SK-N-SH (cell line): ENCODE measurements around the gene HIVEP2. TPM values are rescaled to one million over a fixed set of nuclear protein-coding genes. Genes with fewer than 3 reads are reported as not detected.

Source experiments
- CTCF ChIA-PET: fragments of 300-600, 350-600 bp; formaldehyde crosslinking; extraction: SDS; loops from one replicate; lab custom pipeline; 2021; lab: Yijun Ruan, JAX
- POLR2A ChIA-PET: fragments of 350-600 bp; sonication (Branson Sonifier 250); formaldehyde crosslinking; extraction: SDS; loops from one replicate; lab custom pipeline; 2020; ENCODE audit warnings: antibody characterized with exemption, inconsistent platforms; lab: Yijun Ruan, JAX
- DNase-seq: peaks from one replicate; pipeline ENCODE4 v3.0.0; 2012
- H2AFZ ChIP-seq: fragments of 200-600 bp; sonication (generic); 2 replicates; pipeline ENCODE4 v1.8.1; 2016; ENCODE audit warnings: antibody characterized with exemption, mild to moderate bottlenecking, low read depth
- H3F3A ChIP-seq: fragments of 200-600 bp; sonication (generic); replicated peaks from 2 replicates; pipeline ENCODE3; 2016; ENCODE audit warnings: antibody characterized with exemption, mild to moderate bottlenecking; ENCODE audit not compliant: insufficient read depth
- H3K27ac ChIP-seq, 2 experiments: fragments of 200-500 bp in 1 of 2; fragments of 200-600 bp in 1 of 2; sonication (Bioruptor generic) in 1 of 2; sonication (generic), shearing (Covaris generic) in 1 of 2; 2 replicates each; pipeline versions ENCODE4 v1.5.1 to v1.6.1; 2014 to 2016; ENCODE audit warnings: low read depth in 2 of 2, inconsistent platforms in 1 of 2, low read length in 1 of 2, mild to moderate bottlenecking in 1 of 2, mixed read lengths in 1 of 2
- H3K27me3 ChIP-seq: fragments of 200-600 bp; sonication (generic), shearing (Covaris generic); 2 replicates; pipeline ENCODE4 v1.6.1; 2016; ENCODE audit warnings: mixed run types; ENCODE audit not compliant: insufficient read depth
- H3K36me3 ChIP-seq, 2 experiments: fragments of 200-500 bp in 1 of 2; fragments of 200-600 bp in 1 of 2; sonication (Bioruptor generic) in 1 of 2; sonication (generic) in 1 of 2; replicated peaks in 1 of 2; 2 replicates each; pipeline versions ENCODE3 to v1.5.1; 2014 to 2016; ENCODE audit warnings: low read length in 1 of 2, mild to moderate bottlenecking in 1 of 2; ENCODE audit not compliant: insufficient read depth in 2 of 2, control insufficient read depth in 1 of 2
- H3K4me1 ChIP-seq, 2 experiments: fragments of 200-500 bp in 1 of 2; fragments of 200-600 bp in 1 of 2; sonication (Bioruptor generic) in 1 of 2; sonication (generic), shearing (Covaris generic) in 1 of 2; 2 replicates each; pipeline versions ENCODE4 v1.5.1 to v1.6.1; 2014 to 2016; ENCODE audit warnings: low read depth in 1 of 2, low read length in 1 of 2, mixed run types in 1 of 2; ENCODE audit not compliant: insufficient read depth in 2 of 2, control insufficient read depth in 1 of 2
- H3K4me2 ChIP-seq: fragments of 200-600 bp; sonication (generic), shearing (Covaris generic); 2 replicates; pipeline ENCODE4 v1.6.1; 2017; ENCODE audit warnings: mixed run types
- H3K4me3 ChIP-seq, 2 experiments: fragments of 200-500 bp in 1 of 2; fragments of 200-600 bp in 1 of 2; sonication (Bioruptor generic) in 1 of 2; sonication (generic), shearing (Covaris generic) in 1 of 2; 2 replicates each; pipeline versions ENCODE4 v1.5.1 to v1.8.1; 2014 to 2016; ENCODE audit warnings: low read depth in 2 of 2, inconsistent platforms in 1 of 2, low read length in 1 of 2, mild to moderate bottlenecking in 1 of 2, mixed read lengths in 1 of 2, moderate library complexity in 1 of 2
- H3K79me2 ChIP-seq: fragments of 200-600 bp; sonication (generic); 2 replicates; pipeline ENCODE4 v1.8.1; 2017; ENCODE audit warnings: mild to moderate bottlenecking; ENCODE audit not compliant: insufficient read depth
- H3K9ac ChIP-seq: fragments of 200-600 bp; sonication (generic); 2 replicates; pipeline ENCODE4 v1.6.1; 2017; ENCODE audit warnings: mixed run types
- H3K9me2 ChIP-seq: fragments of 200-600 bp; sonication (generic); 2 replicates; pipeline ENCODE4 v1.6.1; 2017; ENCODE audit warnings: mixed run types
- H3K9me3 ChIP-seq: fragments of 200-600 bp; sonication (generic); 2 replicates; pipeline ENCODE4 v1.6.1; 2017; ENCODE audit warnings: mixed run types, mild to moderate bottlenecking, moderate library complexity
- H4K20me1 ChIP-seq: fragments of 200-600 bp; sonication (generic); 2 replicates; pipeline ENCODE4 v1.6.1; 2017; ENCODE audit warnings: mild to moderate bottlenecking, mixed run types; ENCODE audit not compliant: insufficient read depth
- CHD2 ChIP-seq: fragments of 150-350 bp; IDR thresholded peaks from 2 replicates; pipeline ENCODE4 v1.6.1; 2018; ENCODE audit warnings: low read length; ENCODE audit not compliant: partially characterized antibody
- CTCF ChIP-seq: fragments of 200-600 bp; sonication (generic); IDR thresholded peaks from 2 replicates; pipeline ENCODE4 v1.6.1; 2017; ENCODE audit warnings: antibody characterized with exemption, mild to moderate bottlenecking, moderate library complexity
- ELF1 ChIP-seq: IDR thresholded peaks from 2 replicates; pipeline ENCODE4 v1.4.0; 2012
- EP300 ChIP-seq, 2 experiments: IDR thresholded peaks; 2 replicates each; pipeline versions ENCODE4 v1.4.0 to v1.6.1; 2012; ENCODE audit warnings: borderline replicate concordance in 1 of 2, low read depth in 1 of 2, low read length in 1 of 2
- GABPA ChIP-seq: IDR thresholded peaks from 2 replicates; pipeline ENCODE4 v1.4.0; 2012; ENCODE audit warnings: low read depth, mild to moderate bottlenecking
- JUND ChIP-seq: IDR thresholded peaks from 2 replicates; pipeline ENCODE4 v1.4.0; 2012
- MXI1 ChIP-seq: IDR thresholded peaks from 2 replicates; pipeline ENCODE4 v1.6.1; 2012; ENCODE audit warnings: mild to moderate bottlenecking, low read depth, low read length, improper control_type of control experiment
- NFIC ChIP-seq: IDR thresholded peaks from 2 replicates; pipeline ENCODE4 v1.4.0; 2012; ENCODE audit warnings: borderline replicate concordance
- NRF1 ChIP-seq: IDR thresholded peaks from 2 replicates; pipeline ENCODE4 v1.6.1; 2012; ENCODE audit warnings: low read depth, mild to moderate bottlenecking, low read length
- POLR2AphosphoS5 ChIP-seq: IDR thresholded peaks from 2 replicates; pipeline ENCODE4 v1.6.1; 2012; ENCODE audit warnings: low read depth, low read length
- RFX5 ChIP-seq: IDR thresholded peaks from 2 replicates; pipeline ENCODE4 v1.6.1; 2012; ENCODE audit warnings: mild to moderate bottlenecking, improper control_type of control experiment, low read length
- TAF1 ChIP-seq: IDR thresholded peaks from 2 replicates; pipeline ENCODE4 v1.6.1; 2012; ENCODE audit warnings: low read depth, mild to moderate bottlenecking, low read length, moderate library complexity, borderline replicate concordance
- TCF12 ChIP-seq: IDR thresholded peaks from 2 replicates; pipeline ENCODE4 v1.4.0; 2012
- YY1 ChIP-seq: IDR thresholded peaks from 2 replicates; pipeline ENCODE4 v1.4.0; 2012; ENCODE audit warnings: low read depth, mild to moderate bottlenecking
- WGBS: methylation state at CpG from one replicate; pipeline ENCODE4 v1.1.6; 2017; ENCODE audit warnings: low lambda C conversion rate; 5-methylcytosine and 5-hydroxymethylcytosine counted together
- polyA plus RNA-seq, 3 experiments: library from polyadenylated mRNA; depleted of rRNA; stranded (reverse); fragments of >200 nt; gene quantifications; 2 replicates each; pipeline ENCODE4 v1.2.3, GENCODE V29; 2012
- TF ChIP-seq, protein P1 (sequence below): IDR thresholded peaks from 2 replicates; pipeline ENCODE4 v1.4.0; 2012; ENCODE audit warnings: low read depth, borderline replicate concordance
- TF ChIP-seq, protein P2 (sequence below): fragments of 150-350 bp; IDR thresholded peaks from 2 replicates; pipeline ENCODE4 v1.6.1; 2016; ENCODE audit warnings: mild to moderate bottlenecking, low read depth, low read length
- TF ChIP-seq, protein P3 (sequence below): fragments of 150-350 bp; IDR thresholded peaks from 2 replicates; pipeline ENCODE4 v1.6.1; 2017; ENCODE audit warnings: antibody characterized with exemption, low read length, low read depth, borderline replicate concordance
- TF ChIP-seq, protein P4 (sequence below): IDR thresholded peaks from 2 replicates; pipeline ENCODE4 v1.4.0; 2012; ENCODE audit warnings: low read depth, borderline replicate concordance

Gene HIVEP2
- polyA plus RNA-seq, 1 of the 3 experiments (the other 2 are of a cell fraction) = 2.5 TPM

- peaks cover 9 to 13% of the 10 kb centered on the region in 2 experiments for H3K4me1 ChIP-seq
- peaks cover 16% of the 10 kb centered on the region for H3K79me2 ChIP-seq
- no peaks in the 10 kb centered on the region for H3K9me3 ChIP-seq
- DNase-seq = no peak
- WGBS = 96% methylated on average over 1 of the region's 1 CpG
- H3K9ac ChIP-seq = no peak overlapping the region
- no peaks in the 10 kb centered on the region for H4K20me1 ChIP-seq
- peaks cover 22% of the 10 kb centered on the region for H3F3A ChIP-seq
- no peaks in the 10 kb centered on the region for H3K9me2 ChIP-seq
- H2AFZ ChIP-seq = no peak overlapping the region
- no peaks in the 10 kb centered on the region for H3K36me3 ChIP-seq
- H3K4me3 ChIP-seq = no peak overlapping the region
- no peak overlapping the region for H3K4me2 ChIP-seq
- CTCF ChIA-PET = no interaction called here
- POLR2A ChIA-PET = no interaction called here
- H3K27ac ChIP-seq = no peak overlapping the region
- TF ChIP-seq NRF1 (no peak), POLR2AphosphoS5 (no peak), ELF1 (no peak), CHD2 (no peak), JUND (no peak)
- TF ChIP-seq, protein P1, sequence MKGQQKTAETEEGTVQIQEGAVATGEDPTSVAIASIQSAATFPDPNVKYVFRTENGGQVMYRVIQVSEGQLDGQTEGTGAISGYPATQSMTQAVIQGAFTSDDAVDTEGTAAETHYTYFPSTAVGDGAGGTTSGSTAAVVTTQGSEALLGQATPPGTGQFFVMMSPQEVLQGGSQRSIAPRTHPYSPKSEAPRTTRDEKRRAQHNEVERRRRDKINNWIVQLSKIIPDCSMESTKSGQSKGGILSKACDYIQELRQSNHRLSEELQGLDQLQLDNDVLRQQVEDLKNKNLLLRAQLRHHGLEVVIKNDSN = no peak
- TF ChIP-seq, protein P2, sequence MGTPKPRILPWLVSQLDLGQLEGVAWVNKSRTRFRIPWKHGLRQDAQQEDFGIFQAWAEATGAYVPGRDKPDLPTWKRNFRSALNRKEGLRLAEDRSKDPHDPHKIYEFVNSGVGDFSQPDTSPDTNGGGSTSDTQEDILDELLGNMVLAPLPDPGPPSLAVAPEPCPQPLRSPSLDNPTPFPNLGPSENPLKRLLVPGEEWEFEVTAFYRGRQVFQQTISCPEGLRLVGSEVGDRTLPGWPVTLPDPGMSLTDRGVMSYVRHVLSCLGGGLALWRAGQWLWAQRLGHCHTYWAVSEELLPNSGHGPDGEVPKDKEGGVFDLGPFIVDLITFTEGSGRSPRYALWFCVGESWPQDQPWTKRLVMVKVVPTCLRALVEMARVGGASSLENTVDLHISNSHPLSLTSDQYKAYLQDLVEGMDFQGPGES = no peak
- H3K27me3 ChIP-seq = no peaks in the 10 kb centered on the region
Observed at GRCh38 chr6:142805042-142805441, 139.9 kb downstream of the HIVEP2 start.

DNA sequence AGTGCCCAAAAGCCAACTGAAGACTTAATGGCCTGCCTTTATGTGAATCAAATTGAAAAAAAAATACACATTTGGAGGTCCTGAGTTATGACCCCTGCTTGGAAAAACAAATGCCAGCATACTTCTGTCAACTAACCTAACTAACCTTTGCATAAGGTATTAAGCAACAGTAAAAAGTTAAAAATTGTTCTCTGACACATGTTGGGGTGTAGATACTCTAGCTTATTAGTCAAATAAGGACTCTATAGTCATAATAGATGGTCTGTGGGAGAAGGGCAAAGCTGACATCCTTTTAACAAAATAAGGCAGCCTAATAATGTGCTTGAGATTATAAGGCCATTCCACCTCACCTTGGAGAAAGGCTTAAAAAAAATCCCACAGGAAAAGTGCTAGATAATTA lies 140.5 kb downstream of the HIVEP2 start:
- ChIA-PET CTCF (no interaction called here), POLR2A (no interaction called here)
- DNase-seq = no peak
- Histone ChIP-seq H4K20me1 (no peaks in the 10 kb centered on the region), H3K27ac (no peak overlapping the region), H2AFZ (no peak overlapping the region), H3K36me3 (no peaks in the 10 kb centered on the region), H3K79me2 (peaks cover 16% of the 10 kb centered on the region), H3K4me1 (peaks cover 9 to 18% of the 10 kb centered on the region in 2 experiments), H3K9ac (no peak overlapping the region), H3K4me3 (no peak overlapping the region), H3K4me2 (no peak overlapping the region), H3K9me2 (no peaks in the 10 kb centered on the region), H3K27me3 (no peaks in the 10 kb centered on the region), H3K9me3 (no peaks in the 10 kb centered on the region), H3F3A (peaks cover 28% of the 10 kb centered on the region)
- no peak for TF ChIP-seq CTCF
- no peak for TF ChIP-seq CHD2
- TF ChIP-seq RFX5 = no peak
- TF ChIP-seq TCF12 = no peak
- no peak for TF ChIP-seq NRF1
- TF ChIP-seq JUND = no peak
- TF ChIP-seq, protein P3, sequence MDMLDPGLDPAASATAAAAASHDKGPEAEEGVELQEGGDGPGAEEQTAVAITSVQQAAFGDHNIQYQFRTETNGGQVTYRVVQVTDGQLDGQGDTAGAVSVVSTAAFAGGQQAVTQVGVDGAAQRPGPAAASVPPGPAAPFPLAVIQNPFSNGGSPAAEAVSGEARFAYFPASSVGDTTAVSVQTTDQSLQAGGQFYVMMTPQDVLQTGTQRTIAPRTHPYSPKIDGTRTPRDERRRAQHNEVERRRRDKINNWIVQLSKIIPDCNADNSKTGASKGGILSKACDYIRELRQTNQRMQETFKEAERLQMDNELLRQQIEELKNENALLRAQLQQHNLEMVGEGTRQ = no peak
- no peak for TF ChIP-seq TAF1
- no peak for TF ChIP-seq YY1
- no peak for TF ChIP-seq MXI1
- no peak for TF ChIP-seq GABPA
- TF ChIP-seq, protein P4, sequence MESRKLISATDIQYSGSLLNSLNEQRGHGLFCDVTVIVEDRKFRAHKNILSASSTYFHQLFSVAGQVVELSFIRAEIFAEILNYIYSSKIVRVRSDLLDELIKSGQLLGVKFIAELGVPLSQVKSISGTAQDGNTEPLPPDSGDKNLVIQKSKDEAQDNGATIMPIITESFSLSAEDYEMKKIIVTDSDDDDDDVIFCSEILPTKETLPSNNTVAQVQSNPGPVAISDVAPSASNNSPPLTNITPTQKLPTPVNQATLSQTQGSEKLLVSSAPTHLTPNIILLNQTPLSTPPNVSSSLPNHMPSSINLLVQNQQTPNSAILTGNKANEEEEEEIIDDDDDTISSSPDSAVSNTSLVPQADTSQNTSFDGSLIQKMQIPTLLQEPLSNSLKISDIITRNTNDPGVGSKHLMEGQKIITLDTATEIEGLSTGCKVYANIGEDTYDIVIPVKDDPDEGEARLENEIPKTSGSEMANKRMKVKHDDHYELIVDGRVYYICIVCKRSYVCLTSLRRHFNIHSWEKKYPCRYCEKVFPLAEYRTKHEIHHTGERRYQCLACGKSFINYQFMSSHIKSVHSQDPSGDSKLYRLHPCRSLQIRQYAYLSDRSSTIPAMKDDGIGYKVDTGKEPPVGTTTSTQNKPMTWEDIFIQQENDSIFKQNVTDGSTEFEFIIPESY = no peak
- no peak for TF ChIP-seq EP300 (IDR thresholded peaks at IDR 0.05; ENCODE audit: borderline replicate concordance in 1 of 2, low read depth in 1 of 2, low read length in 1 of 2)
- TF ChIP-seq ELF1 = no peak
- TF ChIP-seq NFIC = no peak
